COLO829 (cell line): ENCODE measurements around the gene ANKRD36.
"Not testable (repeated sequence)": the region's sequence is repeated elsewhere in the genome, so short reads cannot be mapped to it uniquely, and the experiment has no call there.

Source experiments
- DNase-seq: peaks from one replicate; pipeline ENCODE4 v3.0.0; 2012; ENCODE audit warnings: low spot score

ANKRD36 gene

DNA sequence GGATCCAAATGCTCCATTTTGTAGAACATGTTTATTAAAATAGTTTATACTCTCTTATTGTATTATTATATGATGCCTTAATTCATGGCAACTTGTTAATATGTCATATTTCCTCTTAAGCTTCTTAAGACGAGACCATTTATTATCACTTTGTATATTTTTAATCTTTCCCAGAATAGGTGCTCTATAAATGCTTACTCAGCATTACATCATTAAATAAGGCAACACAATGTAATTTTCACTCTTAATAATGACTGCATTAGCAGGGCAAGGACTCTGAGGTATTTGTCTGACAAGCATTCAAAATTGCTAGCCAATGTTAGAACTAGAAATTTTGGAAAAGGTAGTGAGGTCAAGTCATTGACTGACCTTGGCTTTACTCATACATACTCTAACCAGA is 180.7 kb downstream of the ANKRD36 start:
- not testable (repeated sequence) for DNase-seq
